ENCODE data around the gene GZMM. TPM values are rescaled to one million over a fixed set of nuclear protein-coding genes. Genes with fewer than 3 reads are reported as not detected.
A peak's percentile ranks its signal among the peaks of the same experiment; 100 is the strongest.

The GZMM gene
- total and polyA plus RNA-seq, 2 of the 13 experiments (the other 11 are each of a cell fraction or from before 2014, with no cell fraction given) = 0.07 TPM; not detected in 1

- TF ChIP-seq, protein P1, sequence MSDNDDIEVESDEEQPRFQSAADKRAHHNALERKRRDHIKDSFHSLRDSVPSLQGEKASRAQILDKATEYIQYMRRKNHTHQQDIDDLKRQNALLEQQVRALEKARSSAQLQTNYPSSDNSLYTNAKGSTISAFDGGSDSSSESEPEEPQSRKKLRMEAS (IDR thresholded peaks at IDR 0.05) = 0 out of 2 replicates have a peak, but pooled peaks have one; percentile 30
- TF ChIP-seq NR2F2 (IDR thresholded peaks at IDR 0.05; ENCODE audit: borderline replicate concordance, low read depth) = peak; percentile 14; the same call in 1 of the 2 replicates
- peak; percentile 46 for TF ChIP-seq FOXA3 (CRISPR knock-in tag; IDR thresholded peaks at IDR 0.05)
- TF ChIP-seq ZBTB20 (CRISPR knock-in tag; IDR thresholded peaks at IDR 0.05; ENCODE audit: borderline replicate concordance, low read depth) = 0 out of 2 replicates have a peak, but pooled peaks have one; percentile 56
- TF ChIP-seq XRCC5 (optimal IDR thresholded peaks at IDR 0.05; ENCODE audit: low read length) = peak; percentile 58
- peak; percentile 47; the same call in 1 of the 2 replicates for TF ChIP-seq KAT8 (CRISPR knock-in tag; IDR thresholded peaks at IDR 0.05)
- no peak for TF ChIP-seq CAMTA2 (CRISPR knock-in tag; IDR thresholded peaks at IDR 0.05; ENCODE audit: borderline replicate concordance)
- TF ChIP-seq SPEN (CRISPR knock-in tag; IDR thresholded peaks at IDR 0.05; ENCODE audit: low read depth) = peak; percentile 40; the same call in 1 of the 2 replicates
- peak; percentile 84 for TF ChIP-seq ZNF501 (CRISPR knock-in tag; IDR thresholded peaks at IDR 0.05)
- TF ChIP-seq KAT7 (CRISPR knock-in tag; IDR thresholded peaks at IDR 0.05; ENCODE audit: borderline replicate concordance) = peak; percentile 49; the same call in 1 of the 2 replicates
- TF ChIP-seq ARHGAP35 (CRISPR knock-in tag; IDR thresholded peaks at IDR 0.05; ENCODE audit: borderline replicate concordance) = peak; percentile 47
- TF ChIP-seq MBD4 (IDR thresholded peaks at IDR 0.05; ENCODE audit: borderline replicate concordance, low read length) = peak; percentile 61; the same call in 1 of the 2 replicates
- TF ChIP-seq CBX5 (CRISPR knock-in tag; IDR thresholded peaks at IDR 0.05; ENCODE audit: borderline replicate concordance) = 0 out of 2 replicates have a peak, but pooled peaks have one; percentile 49
- peak; percentile 60; the same call in 1 of the 2 replicates for TF ChIP-seq MXD4 (CRISPR knock-in tag; IDR thresholded peaks at IDR 0.05)
- no peak for TF ChIP-seq CREM (IDR thresholded peaks at IDR 0.05)
- 0 out of 2 replicates have a peak, but pooled peaks have one; percentile 22 for TF ChIP-seq CREM (CRISPR knock-in tag; IDR thresholded peaks at IDR 0.05)
- no peak for TF ChIP-seq ZNF24 (IDR thresholded peaks at IDR 0.05)
- no peak for TF ChIP-seq ZNF17 (CRISPR knock-in tag; IDR thresholded peaks at IDR 0.05)
- TF ChIP-seq, protein P2, sequence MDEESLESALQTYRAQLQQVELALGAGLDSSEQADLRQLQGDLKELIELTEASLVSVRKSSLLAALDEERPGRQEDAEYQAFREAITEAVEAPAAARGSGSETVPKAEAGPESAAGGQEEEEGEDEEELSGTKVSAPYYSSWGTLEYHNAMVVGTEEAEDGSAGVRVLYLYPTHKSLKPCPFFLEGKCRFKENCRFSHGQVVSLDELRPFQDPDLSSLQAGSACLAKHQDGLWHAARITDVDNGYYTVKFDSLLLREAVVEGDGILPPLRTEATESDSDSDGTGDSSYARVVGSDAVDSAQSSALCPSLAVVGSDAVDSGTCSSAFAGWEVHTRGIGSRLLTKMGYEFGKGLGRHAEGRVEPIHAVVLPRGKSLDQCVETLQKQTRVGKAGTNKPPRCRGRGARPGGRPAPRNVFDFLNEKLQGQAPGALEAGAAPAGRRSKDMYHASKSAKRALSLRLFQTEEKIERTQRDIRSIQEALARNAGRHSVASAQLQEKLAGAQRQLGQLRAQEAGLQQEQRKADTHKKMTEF (CRISPR knock-in tag; IDR thresholded peaks at IDR 0.05) = peak; percentile 63
- peak; percentile 54; the same call in 1 of the 2 replicates for TF ChIP-seq ZNF878 (CRISPR knock-in tag; IDR thresholded peaks at IDR 0.05)
- TF ChIP-seq, protein P3, sequence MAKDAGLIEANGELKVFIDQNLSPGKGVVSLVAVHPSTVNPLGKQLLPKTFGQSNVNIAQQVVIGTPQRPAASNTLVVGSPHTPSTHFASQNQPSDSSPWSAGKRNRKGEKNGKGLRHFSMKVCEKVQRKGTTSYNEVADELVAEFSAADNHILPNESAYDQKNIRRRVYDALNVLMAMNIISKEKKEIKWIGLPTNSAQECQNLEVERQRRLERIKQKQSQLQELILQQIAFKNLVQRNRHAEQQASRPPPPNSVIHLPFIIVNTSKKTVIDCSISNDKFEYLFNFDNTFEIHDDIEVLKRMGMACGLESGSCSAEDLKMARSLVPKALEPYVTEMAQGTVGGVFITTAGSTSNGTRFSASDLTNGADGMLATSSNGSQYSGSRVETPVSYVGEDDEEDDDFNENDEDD (CRISPR knock-in tag; IDR thresholded peaks at IDR 0.05; ENCODE audit: borderline replicate concordance) = no peak; the same call in 1 of the 2 replicates
- 0 out of 2 replicates have a peak, but pooled peaks have one; percentile 20 for TF ChIP-seq ZBTB1 (CRISPR knock-in tag; IDR thresholded peaks at IDR 0.05; ENCODE audit: borderline replicate concordance)
- peak; percentile 85 for TF ChIP-seq ZNF670 (CRISPR knock-in tag; IDR thresholded peaks at IDR 0.05; ENCODE audit: borderline replicate concordance)
- peak; percentile 58; the same call in 1 of the 2 replicates for TF ChIP-seq ZFP36L1 (CRISPR knock-in tag; IDR thresholded peaks at IDR 0.05)
- no peak for TF ChIP-seq ZNF382 (CRISPR knock-in tag; IDR thresholded peaks at IDR 0.05; ENCODE audit: borderline replicate concordance)
- no peak for TF ChIP-seq ZNF138 (CRISPR knock-in tag; IDR thresholded peaks at IDR 0.05; ENCODE audit: low read depth)
- no peak for TF ChIP-seq SP1 (IDR thresholded peaks at IDR 0.05)
- TF ChIP-seq SP1 (CRISPR knock-in tag; IDR thresholded peaks at IDR 0.05) = peak; percentile 56; the same call in 1 of the 2 replicates
- TF ChIP-seq NKX3-1 (CRISPR knock-in tag; IDR thresholded peaks at IDR 0.05) = no peak; the same call in 1 of the 2 replicates
- TF ChIP-seq AHR (CRISPR knock-in tag; IDR thresholded peaks at IDR 0.05) = 0 out of 2 replicates have a peak, but pooled peaks have one; percentile 34
Observed at GRCh38 chr19:584240-585001, 40.6 kb downstream of the GZMM start (continued).

Data from HepG2 (cell line).